ENCODE data around the gene ARHGEF2.
"Not testable (repeated sequence)": the region's sequence is repeated elsewhere in the genome, so short reads cannot be mapped to it uniquely, and the experiment has no call there.

Gene ARHGEF2

GRCh38 chr1:155932487-155932886 lies 45.9 kb downstream of the ARHGEF2 start:
- FAIRE-seq, result no peak

DNA sequence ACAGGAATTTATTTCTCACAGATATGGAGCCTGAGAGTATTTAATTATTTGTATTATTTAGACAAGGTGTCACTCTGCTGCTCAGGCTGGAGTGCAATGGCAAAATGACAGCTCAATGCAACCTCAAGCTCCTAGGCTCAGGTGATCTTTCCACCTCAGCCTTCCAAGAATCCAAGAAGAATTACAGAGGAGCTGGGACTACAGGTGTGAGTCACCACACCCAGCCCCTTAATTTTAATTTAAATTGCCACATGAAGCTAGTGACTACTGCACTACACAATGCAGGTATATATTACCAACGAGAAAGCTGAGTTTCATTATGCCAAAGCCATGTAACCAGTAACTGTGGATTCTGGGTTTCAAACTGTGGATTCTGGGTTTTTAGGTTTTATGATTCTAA lies 46.3 kb downstream of the ARHGEF2 start:
- DNase-seq (ENCODE audit: insufficient read length, low spot score) (no peak), FAIRE-seq (no peak)
- TF ChIP-seq, protein P1, sequence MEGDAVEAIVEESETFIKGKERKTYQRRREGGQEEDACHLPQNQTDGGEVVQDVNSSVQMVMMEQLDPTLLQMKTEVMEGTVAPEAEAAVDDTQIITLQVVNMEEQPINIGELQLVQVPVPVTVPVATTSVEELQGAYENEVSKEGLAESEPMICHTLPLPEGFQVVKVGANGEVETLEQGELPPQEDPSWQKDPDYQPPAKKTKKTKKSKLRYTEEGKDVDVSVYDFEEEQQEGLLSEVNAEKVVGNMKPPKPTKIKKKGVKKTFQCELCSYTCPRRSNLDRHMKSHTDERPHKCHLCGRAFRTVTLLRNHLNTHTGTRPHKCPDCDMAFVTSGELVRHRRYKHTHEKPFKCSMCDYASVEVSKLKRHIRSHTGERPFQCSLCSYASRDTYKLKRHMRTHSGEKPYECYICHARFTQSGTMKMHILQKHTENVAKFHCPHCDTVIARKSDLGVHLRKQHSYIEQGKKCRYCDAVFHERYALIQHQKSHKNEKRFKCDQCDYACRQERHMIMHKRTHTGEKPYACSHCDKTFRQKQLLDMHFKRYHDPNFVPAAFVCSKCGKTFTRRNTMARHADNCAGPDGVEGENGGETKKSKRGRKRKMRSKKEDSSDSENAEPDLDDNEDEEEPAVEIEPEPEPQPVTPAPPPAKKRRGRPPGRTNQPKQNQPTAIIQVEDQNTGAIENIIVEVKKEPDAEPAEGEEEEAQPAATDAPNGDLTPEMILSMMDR (IDR thresholded peaks at IDR 0.05; ENCODE audit: insufficient read depth, missing control alignments), result no peak

More at GRCh38 chr1:155932487-155932886, 45.9 kb downstream of the ARHGEF2 start:
- DNase-seq (ENCODE audit: insufficient read length, low spot score), result no peak
- TF ChIP-seq, protein P1 (IDR thresholded peaks at IDR 0.05; ENCODE audit: insufficient read depth, missing control alignments), result no peak

DNA sequence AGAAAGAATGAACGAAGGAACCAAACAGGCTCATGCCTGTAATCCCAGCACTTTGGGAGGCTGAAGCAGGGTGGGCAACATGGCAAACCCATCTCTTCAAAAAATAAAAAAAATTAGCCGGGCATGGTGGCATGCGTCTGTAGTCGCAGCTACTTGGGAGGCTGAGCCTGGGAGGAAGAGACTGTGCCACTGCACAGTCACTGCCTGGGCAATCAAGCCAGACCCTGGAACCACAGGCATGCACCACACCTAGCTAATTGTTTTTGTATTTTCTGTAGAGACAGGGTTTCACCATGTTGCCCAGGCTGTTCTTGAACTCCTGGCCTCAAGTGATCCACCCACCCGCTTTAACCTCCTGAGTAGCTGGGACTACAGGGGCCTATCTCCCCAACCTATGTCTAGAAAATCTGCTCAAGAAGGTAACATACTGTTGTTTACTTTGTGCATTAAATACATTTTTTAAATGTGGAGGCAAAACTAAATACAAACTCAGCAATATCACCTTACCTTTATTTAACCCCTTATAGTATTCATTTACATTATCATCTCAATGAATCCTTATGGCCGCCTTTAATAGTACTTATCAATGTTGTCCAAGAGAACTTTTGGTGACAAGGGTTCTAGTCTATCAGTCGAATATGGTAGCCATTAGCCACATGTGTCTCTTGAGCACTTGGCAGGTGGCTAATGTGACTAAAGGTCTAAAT lies 46.9 kb downstream of the ARHGEF2 start:
- DNase-seq (ENCODE audit: insufficient read length, low spot score) (no peak), FAIRE-seq (no peak)
- TF ChIP-seq, protein P1 (IDR thresholded peaks at IDR 0.05; ENCODE audit: insufficient read depth, missing control alignments), result no peak

GRCh38 chr1:155930725-155931124 lies 47.6 kb downstream of the ARHGEF2 start:
- not testable (repeated sequence) for FAIRE-seq

GRCh38 chr1:155929057-155929456 lies 49.3 kb downstream of the ARHGEF2 start:
- FAIRE-seq (no peak), DNase-seq (ENCODE audit: insufficient read length, low spot score) (no peak)
- TF ChIP-seq, protein P1 (IDR thresholded peaks at IDR 0.05; ENCODE audit: insufficient read depth, missing control alignments), result no peak

More at GRCh38 chr1:155930725-155931124, 47.6 kb downstream of the ARHGEF2 start:
- not testable (repeated sequence) for DNase-seq (ENCODE audit: insufficient read length, low spot score)

DNA sequence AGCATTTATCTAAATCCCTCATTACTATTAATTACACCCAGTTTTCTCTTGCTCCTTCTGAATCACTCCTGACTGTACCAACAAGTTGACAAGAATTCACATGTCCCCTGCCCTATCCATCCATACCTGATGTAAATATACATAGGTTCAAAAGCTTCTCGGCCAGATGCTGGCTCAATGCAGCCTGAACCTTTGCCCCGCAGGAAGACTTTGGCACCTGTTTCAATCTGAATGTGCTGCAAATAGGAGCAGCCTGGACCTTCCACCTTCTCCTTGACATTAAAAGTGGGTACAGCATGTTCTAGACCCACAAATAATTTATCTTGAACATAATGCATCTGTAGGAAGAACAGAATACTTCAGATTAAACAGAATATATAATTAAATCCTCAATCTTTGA lies 52.8 kb downstream of the ARHGEF2 start:
- TF ChIP-seq, protein P1 (IDR thresholded peaks at IDR 0.05; ENCODE audit: insufficient read depth, missing control alignments), result no peak
- FAIRE-seq (no peak), DNase-seq (ENCODE audit: insufficient read length, low spot score) (no peak)

GRCh38 chr1:155920717-155921116 lies 57.6 kb downstream of the ARHGEF2 start:
- no peak for DNase-seq (ENCODE audit: insufficient read length, low spot score)
- no peak for FAIRE-seq
- TF ChIP-seq, protein P1 (IDR thresholded peaks at IDR 0.05; ENCODE audit: insufficient read depth, missing control alignments), result no peak

All from D721Med (cell line).